GM21717 (cell line): ENCODE results near the gene BTBD17.
"Not testable (repeated sequence)": the region's sequence is repeated elsewhere in the genome, so short reads cannot be mapped to it uniquely, and the experiment has no call there.

Experiments
- ATAC-seq: cut with Tn5 transposase; IDR thresholded peaks from one replicate; pipeline ENCODE4 v1.9.1; 2021; ENCODE audit warnings: mild to moderate bottlenecking, moderate library complexity; ENCODE audit not compliant: unreplicated experiment

Gene BTBD17

GRCh38 chr17:74361230-74362068 is at the start of gene BTBD17:
Gene BTBD17, minus strand, starts transcription at chr17:74361868. Its CDS starts 49 bp downstream, at chr17:74361819.
- ATAC-seq = no peak

GRCh38 chr17:74410001-74410443 is 48.4 kb upstream of the BTBD17 start:
- ATAC-seq = no peak

GRCh38 chr17:74408815-74409214 is 47.1 kb upstream of the BTBD17 start:
- ATAC-seq = no peak

GRCh38 chr17:74408262-74408661 is 46.6 kb upstream of the BTBD17 start:
- ATAC-seq = no peak

GRCh38 chr17:74407384-74407783 is 45.7 kb upstream of the BTBD17 start:
- ATAC-seq = no peak

GRCh38 chr17:74405311-74405710 is 43.6 kb upstream of the BTBD17 start:
- not testable (repeated sequence) for ATAC-seq

DNA sequence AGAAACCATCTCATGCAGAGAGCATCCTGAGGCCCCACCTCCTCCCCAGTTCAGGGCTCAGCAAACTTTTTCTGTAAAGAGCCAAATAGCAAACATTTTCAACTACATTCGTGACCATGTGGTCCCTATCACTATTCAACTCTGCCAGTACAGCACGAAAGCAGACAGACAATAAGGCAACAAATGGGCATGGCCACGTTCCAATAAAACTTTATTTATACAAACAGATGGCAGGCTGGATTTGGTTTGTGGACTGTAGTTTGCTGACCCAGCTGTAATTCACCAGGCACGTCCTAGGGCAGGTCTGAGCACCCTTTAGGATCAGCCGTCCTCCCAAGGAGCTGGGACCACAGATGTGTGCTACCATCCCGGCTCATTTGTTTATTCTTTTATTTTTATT is 43.1 kb upstream of the BTBD17 start:
- ATAC-seq = no peak

DNA sequence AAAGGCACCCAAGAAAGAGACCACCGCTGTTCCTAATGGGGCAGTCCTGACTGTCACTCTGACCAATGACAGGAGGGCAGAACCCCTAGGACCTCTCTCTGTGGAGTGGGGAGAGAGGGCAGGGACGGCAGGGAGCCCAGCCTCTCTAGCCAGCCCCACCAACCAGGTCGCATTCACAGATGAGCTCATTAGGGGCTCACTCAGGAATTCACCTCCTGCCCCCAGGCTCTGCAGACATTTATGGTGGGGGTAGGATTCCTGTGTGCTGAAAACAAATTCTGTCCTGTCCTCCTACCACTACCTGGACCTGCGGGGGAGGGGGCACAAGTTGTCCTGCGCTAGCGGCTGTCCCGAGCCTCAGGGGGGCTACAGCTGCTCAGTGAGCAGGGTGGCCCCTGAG is 42.5 kb upstream of the BTBD17 start:
- ATAC-seq = no peak

GRCh38 chr17:74403512-74404137 is 42.0 kb upstream of the BTBD17 start:
- ATAC-seq = no peak

DNA sequence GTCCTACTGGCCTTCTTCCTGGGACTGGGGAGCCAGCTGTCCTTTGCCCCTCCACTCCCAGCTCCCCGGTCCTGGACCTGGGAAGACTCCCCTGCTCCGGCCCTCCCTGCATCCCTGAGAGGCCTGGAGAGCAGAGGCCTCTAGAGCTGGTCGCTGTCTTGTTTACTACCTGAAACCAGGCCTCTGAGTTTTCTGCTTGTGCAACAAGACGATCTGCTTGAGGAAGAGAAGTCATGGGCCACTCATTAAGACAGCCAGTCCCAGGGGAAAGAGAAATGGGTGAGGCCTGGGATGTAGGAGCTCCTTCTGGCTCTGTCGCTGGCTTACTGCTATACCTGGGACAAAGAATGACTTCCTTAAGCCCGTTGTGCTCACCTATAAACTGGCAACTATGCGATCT is 40.4 kb upstream of the BTBD17 start:
- no peak for ATAC-seq

GRCh38 chr17:74396567-74396966 is 34.9 kb upstream of the BTBD17 start:
- no peak for ATAC-seq

DNA sequence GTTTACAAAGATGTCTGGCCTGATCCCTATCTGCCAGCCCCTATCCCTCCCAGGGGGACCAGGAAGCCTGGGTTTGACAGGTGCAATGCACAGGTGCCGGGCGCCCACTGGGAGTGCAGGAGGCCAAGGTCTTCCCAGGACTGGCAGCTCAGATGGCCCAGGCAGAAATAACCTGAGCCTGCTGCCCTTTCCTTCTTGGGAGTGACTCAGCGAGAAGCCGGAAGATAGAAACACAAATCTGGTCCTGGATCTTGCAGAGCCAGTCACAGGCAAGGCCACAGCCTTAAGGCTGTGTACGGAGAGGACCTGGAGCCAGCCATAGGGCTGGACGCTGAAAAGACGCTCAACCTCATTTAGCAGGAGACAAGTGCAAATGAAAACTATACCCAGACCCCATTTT is 33.3 kb upstream of the BTBD17 start:
- ATAC-seq = no peak

DNA sequence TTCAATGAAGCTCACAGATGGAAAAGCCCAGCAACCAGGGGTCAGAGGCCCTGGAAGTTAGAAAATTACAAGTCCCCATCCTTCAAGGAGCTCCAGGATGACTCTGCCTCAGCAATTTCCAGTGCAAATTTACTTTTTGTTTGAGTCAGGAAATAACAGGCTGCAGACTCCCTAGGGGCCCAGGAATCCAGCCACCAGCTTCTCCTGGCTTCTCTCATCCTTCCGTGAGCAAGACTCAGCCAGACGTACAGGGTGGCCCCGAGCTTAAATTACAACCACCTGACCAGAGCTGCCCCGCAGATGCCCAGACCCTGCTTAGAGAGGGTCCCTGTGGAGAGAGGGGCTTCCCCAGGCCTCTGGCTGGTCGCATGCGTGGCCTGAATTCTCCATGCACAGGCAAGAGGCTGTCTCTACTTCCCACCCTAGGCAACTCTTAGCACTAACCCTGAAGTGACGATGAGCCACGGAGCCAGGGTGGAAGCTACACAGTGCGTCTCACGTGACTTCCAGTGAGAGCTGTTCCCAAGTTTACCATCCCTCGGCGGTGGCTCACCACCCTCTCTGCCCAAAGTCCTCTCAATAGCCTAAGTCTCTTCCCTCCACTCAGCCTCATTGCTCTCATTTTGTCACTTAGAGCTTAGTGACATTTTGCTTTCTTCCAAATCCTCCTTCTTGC is 32.7 kb upstream of the BTBD17 start:
- ATAC-seq = no peak

GRCh38 chr17:74393346-74393942 is 31.8 kb upstream of the BTBD17 start:
- no peak for ATAC-seq

DNA sequence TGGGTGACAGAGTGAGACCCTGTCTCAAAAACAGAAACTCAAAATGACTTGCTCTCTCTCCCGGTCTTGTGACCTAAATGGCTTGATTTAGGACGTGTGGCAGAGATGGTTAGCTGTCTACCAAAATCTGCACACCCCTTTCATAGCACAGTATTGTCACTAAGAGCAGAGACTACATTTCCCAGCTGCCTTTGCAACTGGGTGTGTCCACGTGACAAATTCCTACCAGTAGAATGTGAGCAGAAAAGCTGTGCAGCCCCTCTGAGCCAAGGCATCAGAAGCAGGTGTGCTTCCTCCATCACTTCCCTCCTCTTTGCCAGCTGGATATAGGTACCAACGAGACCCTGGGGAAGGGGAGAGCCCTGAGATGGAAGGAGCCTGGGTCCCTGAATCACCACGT is 31.2 kb upstream of the BTBD17 start:
- ATAC-seq = no peak

GRCh38 chr17:74391771-74392170 is 30.1 kb upstream of the BTBD17 start:
- ATAC-seq = no peak

DNA sequence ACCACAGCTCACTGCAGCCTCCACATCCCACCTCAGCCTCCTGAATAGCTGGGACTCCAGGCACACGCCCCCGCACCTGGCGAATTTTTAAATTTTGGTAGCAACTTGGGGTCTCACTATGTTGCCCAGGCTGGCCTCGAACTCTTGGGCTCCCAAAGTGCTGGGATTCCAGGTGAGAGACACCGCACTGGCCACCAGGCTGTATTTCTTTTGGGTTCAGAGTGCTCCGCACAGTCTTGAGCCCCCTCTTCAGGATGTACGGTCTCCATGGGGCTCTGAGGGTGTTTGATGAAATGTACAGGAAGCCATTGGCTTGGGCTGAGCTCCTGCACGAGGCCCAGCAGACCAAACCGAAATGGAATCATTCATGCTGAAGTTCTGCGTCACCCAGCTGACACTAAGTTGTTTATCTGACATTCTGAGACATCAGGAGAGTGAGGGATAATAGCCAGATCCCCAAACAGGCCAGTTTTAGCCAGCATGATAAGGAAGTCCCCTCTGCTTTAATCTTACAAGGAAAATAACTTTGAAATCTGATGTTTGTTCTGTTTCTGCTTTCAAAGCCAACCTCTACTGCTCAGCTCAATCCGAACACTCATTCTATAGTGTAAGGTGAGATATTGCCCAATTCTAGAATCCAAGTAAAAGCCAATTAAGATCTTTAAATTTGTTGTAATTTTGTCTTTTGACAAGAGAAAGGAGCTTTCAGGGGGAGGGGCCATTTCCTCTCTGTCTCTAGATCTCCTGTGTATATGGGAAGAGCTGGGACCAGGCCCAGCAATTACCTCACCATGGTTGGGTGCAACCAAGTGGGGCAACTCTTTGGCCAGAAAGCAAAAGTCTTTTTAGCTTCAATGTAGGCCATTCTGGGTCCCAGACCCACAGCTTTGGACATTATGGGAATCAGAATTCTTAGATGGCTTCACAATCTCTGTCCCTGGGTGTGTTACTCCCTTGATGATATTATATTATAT is 29.3 kb upstream of the BTBD17 start:
- ATAC-seq = no peak

DNA sequence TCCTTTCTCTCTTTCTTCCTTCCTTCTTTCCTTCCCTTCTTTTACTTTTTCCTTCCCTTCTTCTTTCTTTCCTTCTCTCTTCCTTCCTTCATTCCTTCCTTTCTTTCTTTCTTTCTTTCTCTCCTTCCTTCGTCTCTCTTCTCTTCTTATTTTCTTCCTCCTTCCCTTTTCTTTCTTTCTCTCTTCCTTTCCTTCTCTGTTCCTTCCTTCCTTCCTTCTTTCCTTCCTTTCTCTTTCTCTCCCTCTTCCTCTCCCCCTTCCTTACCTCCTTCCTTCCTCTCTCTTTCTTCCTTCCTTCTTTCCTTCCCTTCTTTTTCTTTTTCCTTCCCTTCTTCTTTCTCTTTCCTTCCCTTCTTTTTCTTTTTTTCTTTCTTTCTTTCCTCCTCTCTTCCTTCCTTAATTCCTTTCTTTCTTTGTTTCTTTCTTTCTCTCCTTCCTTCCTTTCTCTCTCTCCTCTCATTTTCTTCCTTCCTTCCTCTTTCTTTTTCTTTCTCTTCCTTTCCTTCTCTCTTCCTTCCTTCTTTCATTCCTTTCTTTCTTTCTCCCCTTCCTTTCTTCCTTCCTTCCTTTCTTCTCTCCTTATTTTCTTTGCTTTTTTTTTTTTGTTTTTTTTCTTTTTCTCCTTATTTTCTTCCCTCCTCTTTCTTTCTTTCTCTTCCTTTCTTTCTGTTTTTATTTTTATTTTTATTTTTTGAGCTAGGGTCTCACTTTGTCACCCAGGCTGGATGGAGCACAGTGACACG is 28.4 kb upstream of the BTBD17 start:
- no peak for ATAC-seq

- no peak for ATAC-seq
Observed at GRCh38 chr17:74389084-74389753, 27.6 kb upstream of the BTBD17 start.
